ENCODE measurements around the gene C6orf52.

DNA sequence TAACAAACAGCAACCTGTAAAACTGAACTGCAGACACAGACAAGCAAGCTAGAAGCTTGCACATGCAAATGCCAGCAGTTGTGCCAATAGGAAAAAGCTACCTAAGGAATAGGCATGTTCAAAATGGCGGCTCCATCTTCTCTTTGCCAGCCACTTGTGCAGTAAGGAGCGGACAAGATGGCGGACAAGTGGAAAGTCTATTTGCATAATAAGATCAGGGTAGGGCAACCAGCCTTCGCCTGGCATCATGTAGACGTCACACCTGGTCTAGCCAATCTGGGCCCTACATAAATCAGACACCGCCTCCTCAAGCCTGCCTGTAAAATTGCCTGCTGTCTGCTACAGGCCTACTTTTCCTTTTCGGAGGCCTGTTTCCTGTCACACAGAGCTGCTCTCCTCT, 18.0 kb downstream of the C6orf52 start:
- TF ChIP-seq CTCF (IDR thresholded peaks at IDR 0.05; ENCODE audit: low read depth, low read length, missing input control) (no peak), YY1 (IDR thresholded peaks at IDR 0.05) (no peak), GABPA (IDR thresholded peaks at IDR 0.05 in 1 of 2, conservative IDR thresholded peaks at IDR 0.05 in 1 of 2) (no peak), RAD21 (IDR thresholded peaks at IDR 0.05) (no peak), MAX (IDR thresholded peaks at IDR 0.05) (no peak), ZBTB33 (IDR thresholded peaks at IDR 0.05) (no peak), EGR1 (IDR thresholded peaks at IDR 0.05; ENCODE audit: low read depth in 2 of 2) (no peak), RXRA (IDR thresholded peaks at IDR 0.05) (no peak), REST (IDR thresholded peaks at IDR 0.05) (no peak)
